B cell (primary cell): ENCODE measurements around the gene ZNF277. TPM values are rescaled to one million over a fixed set of nuclear protein-coding genes. Genes with fewer than 3 reads are reported as not detected.

ENCODE experiments used
- ATAC-seq: fragments of 200-7000 bp; cut with Tn5 transposase; one replicate; pipeline ENCODE4 v1.10.0; 2021; ENCODE audit warnings: low read depth, mild to moderate bottlenecking, moderate number of reproducible peaks, moderate library complexity
- CTCF ChIA-PET: fragments of 350-600 bp; sonication (Branson Sonifier 250); formaldehyde crosslinking; loops from one replicate; lab custom pipeline; 2021; ENCODE audit warnings: antibody characterized with exemption, inconsistent platforms; lab: Charles Lee
- POLR2A ChIA-PET: fragments of 350-600 bp; sonication (Branson Sonifier 250); formaldehyde crosslinking; loops from one replicate; lab custom pipeline; 2021; ENCODE audit warnings: antibody characterized with exemption; lab: Charles Lee
- DNase-seq: peaks from one replicate; pipeline ENCODE4 v3.0.0; 2013
- H2AFZ ChIP-seq: 2 replicates; pipeline ENCODE4 v1.6.1; 2012; ENCODE audit warnings: mild to moderate bottlenecking, low read depth, low read length; ENCODE audit not compliant: insufficient read depth, poor library complexity, severe bottlenecking
- H3K27ac ChIP-seq, 2 donors: 1 replicate in 1 of 2; 2 replicates in 1 of 2; pipeline ENCODE4 v1.5.1; 2012 to 2013; ENCODE audit warnings: low read length in 2 of 2, mild to moderate bottlenecking in 2 of 2, moderate library complexity in 1 of 2
- H3K27me3 ChIP-seq, 4 experiments: fragments of 200-600 bp in 1 of 4; sonication (generic) in 1 of 4; replicated peaks in 1 of 4; 1 replicate in 2 of 4; 2 replicates in 2 of 4; pipeline versions ENCODE4 v1.6.1 to v1.7.0; 2013 to 2016; ENCODE audit warnings: low read length in 3 of 4, mild to moderate bottlenecking in 2 of 4, mixed read lengths in 1 of 4, moderate library complexity in 1 of 4; ENCODE audit not compliant: insufficient read depth in 4 of 4, control insufficient read depth in 3 of 4; ENCODE audit errors: control extremely low read depth in 1 of 4
- H3K36me3 ChIP-seq, 2 experiments: replicated peaks in 1 of 2; 1 replicate in 1 of 2; 2 replicates in 1 of 2; pipeline versions ENCODE4 v1.6.1 to v1.7.1; 2013; ENCODE audit warnings: low read length in 1 of 2; ENCODE audit not compliant: insufficient read depth in 2 of 2, control insufficient read depth in 1 of 2; ENCODE audit errors: control extremely low read depth in 1 of 2, extremely low read depth in 1 of 2
- H3K4me1 ChIP-seq, 2 donors: fragments of 200-600 bp in 1 of 2; sonication (generic) in 1 of 2; 1 replicate in 1 of 2; 2 replicates in 1 of 2; pipeline versions ENCODE4 v1.5.1 to v1.6.1; 2013 to 2017; ENCODE audit warnings: low read length in 2 of 2; ENCODE audit not compliant: control insufficient read depth in 2 of 2, insufficient read depth in 2 of 2
- H3K4me2 ChIP-seq: replicated peaks from 2 replicates; pipeline ENCODE3; 2012; ENCODE audit warnings: mild to moderate bottlenecking, low read depth, low read length; ENCODE audit not compliant: poor library complexity, severe bottlenecking
- H3K4me3 ChIP-seq, 5 experiments: fragments of 200-600 bp in 1 of 5; sonication (generic) in 1 of 5; 1 replicate in 3 of 5; 2 replicates in 2 of 5; pipeline versions ENCODE4 v1.5.1 to v1.7.0; 2011 to 2016; ENCODE audit warnings: low read length in 4 of 5, mild to moderate bottlenecking in 4 of 5, low read depth in 2 of 5, control low read depth in 1 of 5, moderate library complexity in 1 of 5; ENCODE audit not compliant: insufficient read depth in 1 of 5; ENCODE audit errors: control extremely low read depth in 1 of 5, extremely low read depth in 1 of 5
- H3K79me2 ChIP-seq: fragments of 200-600 bp; sonication (generic); one replicate; pipeline ENCODE4 v1.6.0; 2016; ENCODE audit warnings: low read length; ENCODE audit not compliant: control insufficient read depth, insufficient read depth
- H3K9ac ChIP-seq: fragments of 200-600 bp; sonication (generic); 2 replicates; pipeline ENCODE4 v1.6.1; 2017; ENCODE audit warnings: mild to moderate bottlenecking, low read length, moderate library complexity
- H3K9me3 ChIP-seq, 3 donors: one replicate each; pipeline versions ENCODE4 v1.6.1 to v1.7.1; 2013; ENCODE audit warnings: low read length in 2 of 3; ENCODE audit not compliant: control insufficient read depth in 2 of 3, insufficient read depth in 1 of 3; ENCODE audit errors: control extremely low read depth in 1 of 3
- H4K20me1 ChIP-seq: 2 replicates; pipeline ENCODE4 v1.6.0; 2012; ENCODE audit warnings: mild to moderate bottlenecking, low read length; ENCODE audit not compliant: insufficient read depth, control insufficient read depth, poor library complexity, severe bottlenecking
- H3K27ac Mint-ChIP-seq: one replicate; pipeline ENCODE4 v1.8.0; 2021; ENCODE audit warnings: mixed read lengths
- H3K27me3 Mint-ChIP-seq: one replicate; pipeline ENCODE4 v1.8.0; 2021; ENCODE audit warnings: mixed read lengths
- H3K4me1 Mint-ChIP-seq: one replicate; pipeline ENCODE4 v1.8.0; 2021; ENCODE audit warnings: mixed read lengths
- H3K4me3 Mint-ChIP-seq: one replicate; pipeline ENCODE4 v1.8.0; 2021; ENCODE audit warnings: mixed read lengths
- H3K9me3 Mint-ChIP-seq: one replicate; pipeline ENCODE4 v1.8.0; 2022; ENCODE audit warnings: mixed read lengths; ENCODE audit not compliant: insufficient read depth
- CTCF ChIP-seq: fragments of 200-600 bp; IDR thresholded peaks from one replicate; pipeline ENCODE4 v1.8.0; 2022; ENCODE audit warnings: antibody characterized with exemption, mild to moderate bottlenecking
- EZH2 ChIP-seq: IDR thresholded peaks from 2 replicates; pipeline ENCODE4 v1.6.1; 2012; ENCODE audit warnings: borderline replicate concordance, low read depth, mild to moderate bottlenecking, moderate library complexity, low read length; ENCODE audit not compliant: insufficient read depth, poor library complexity, severe bottlenecking
- whole genome bisulfite sequencing: methylation state at CpG from one replicate; pipeline ENCODE4 v1.1.5; 2013; ENCODE audit warnings: missing lambda C conversion rate; ENCODE audit not compliant: insufficient coverage; 5-methylcytosine and 5-hydroxymethylcytosine counted together
- intact Hi-C: fragments of 100-400 bp; cut with micrococcal nuclease; formaldehyde crosslinking; loops from one replicate; pipeline ENCODE4 v1.10.0; 2022
- polyA plus RNA-seq: library from polyadenylated mRNA; depleted of rRNA; stranded (reverse); fragments of >200 nt; gene quantifications from 2 replicates; pipeline ENCODE4 v1.2.3, GENCODE V29; 2012
- total RNA-seq, 2 donors: library from RNA; stranded (reverse); fragments of 120-200 nt in 1 of 2; gene quantifications; 1 replicate in 1 of 2; 2 replicates in 1 of 2; pipeline versions ENCODE4 v1.2.3 to v1.2.4, GENCODE V29; 2013 to 2022

Gene ZNF277
- total and polyA plus RNA-seq, 2 donors (not counting 1 experiment from before 2014, with no cell fraction given): 9.5 to 18.6 TPM

- Mint-ChIP-seq H3K4me3 (no peak overlapping the region), H3K9me3 (peaks cover 3% of the 10 kb centered on the region), H3K4me1 (no peaks in the 10 kb centered on the region), H3K27ac (no peak overlapping the region), H3K27me3 (peaks cover 30% of the 10 kb centered on the region)
- H3K79me2 ChIP-seq: no peaks in the 10 kb centered on the region
- H3K9me3 ChIP-seq: no peaks in the 10 kb centered on the region
- intact Hi-C loops: no loop called here
- no peak for TF ChIP-seq EZH2
- no peak for TF ChIP-seq CTCF
- no peak overlapping the region for H3K4me2 ChIP-seq
- H3K9ac ChIP-seq: no peak overlapping the region
- H3K4me3 ChIP-seq: no peak overlapping the region
- CTCF ChIA-PET: no interaction called here
- no peak overlapping the region for H2AFZ ChIP-seq
- ATAC-seq: no peak
- no peaks in the 10 kb centered on the region for H3K4me1 ChIP-seq
- no CpG with 5 or more reads among the region's 2 CpGs for WGBS
- POLR2A ChIA-PET: no interaction called here
- no peak for DNase-seq
- no peaks in the 10 kb centered on the region for H4K20me1 ChIP-seq
- H3K36me3 ChIP-seq: no peaks in the 10 kb centered on the region
- no peaks in the 10 kb centered on the region for H3K27me3 ChIP-seq
- no peak overlapping the region for H3K27ac ChIP-seq
Observed at GRCh38 chr7:112362053-112362650, 155.7 kb downstream of the ZNF277 start.

- no peak overlapping the region for H3K4me3 ChIP-seq
- Mint-ChIP-seq H3K4me1 (no peaks in the 10 kb centered on the region), H3K9me3 (peaks cover 3% of the 10 kb centered on the region), H3K4me3 (no peak overlapping the region), H3K27me3 (peaks cover 29% of the 10 kb centered on the region), H3K27ac (no peak overlapping the region)
- POLR2A ChIA-PET: no interaction called here
- no peaks in the 10 kb centered on the region for H3K79me2 ChIP-seq
- H3K9me3 ChIP-seq: no peaks in the 10 kb centered on the region
- CTCF ChIA-PET: no interaction called here
- H3K27me3 ChIP-seq: no peaks in the 10 kb centered on the region
- no peaks in the 10 kb centered on the region for H3K4me1 ChIP-seq
- intact Hi-C loops: no loop called here
- no peak overlapping the region for H3K4me2 ChIP-seq
- TF ChIP-seq EZH2: no peak
- no peak for TF ChIP-seq CTCF
- ATAC-seq (no peak), DNase-seq (no peak)
- no peaks in the 10 kb centered on the region for H3K36me3 ChIP-seq
- no peak overlapping the region for H3K9ac ChIP-seq
- no peak overlapping the region for H3K27ac ChIP-seq
- no peak overlapping the region for H2AFZ ChIP-seq
- WGBS: 98% methylated on average over 5 of the region's 8 CpGs
- H4K20me1 ChIP-seq: no peaks in the 10 kb centered on the region
Observed at GRCh38 chr7:112362731-112363131, 156.2 kb downstream of the ZNF277 start.
